GM19328 (cell line): ENCODE measurements around the gene CBLC.

Experiments
- ATAC-seq: cut with Tn5 transposase; IDR thresholded peaks from one replicate; pipeline ENCODE4 v1.9.1; 2021; ENCODE audit warnings: mild to moderate bottlenecking, moderate library complexity; ENCODE audit not compliant: unreplicated experiment

CBLC gene

GRCh38 chr19:44794610-44795009 lies 16.9 kb downstream of the CBLC start:
- no peak for ATAC-seq

GRCh38 chr19:44795398-44795987 lies 17.8 kb downstream of the CBLC start:
- ATAC-seq, result no peak

DNA sequence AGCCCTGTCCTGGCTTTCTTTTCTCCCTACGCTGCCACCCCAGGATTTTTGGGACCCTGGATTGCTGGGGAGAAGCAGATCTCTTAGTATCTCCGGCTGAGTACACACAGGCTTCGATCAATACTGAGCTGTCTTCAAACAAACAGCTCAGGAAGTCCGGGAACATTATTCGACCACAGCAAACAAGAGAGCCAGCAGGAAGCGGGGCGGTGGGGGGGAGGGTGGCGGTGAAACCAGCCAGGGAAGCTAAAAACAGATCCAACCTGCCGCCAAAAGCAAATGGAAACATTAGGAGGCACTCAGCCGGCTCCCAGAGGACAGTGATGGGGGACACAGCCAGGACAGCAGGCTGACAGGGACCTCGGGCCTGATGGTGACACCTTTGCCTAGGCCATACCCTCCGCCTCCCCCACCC lies 19.0 kb downstream of the CBLC start:
- ATAC-seq, result no peak

GRCh38 chr19:44799627-44800346 lies 22.1 kb downstream of the CBLC start:
- no peak for ATAC-seq

DNA sequence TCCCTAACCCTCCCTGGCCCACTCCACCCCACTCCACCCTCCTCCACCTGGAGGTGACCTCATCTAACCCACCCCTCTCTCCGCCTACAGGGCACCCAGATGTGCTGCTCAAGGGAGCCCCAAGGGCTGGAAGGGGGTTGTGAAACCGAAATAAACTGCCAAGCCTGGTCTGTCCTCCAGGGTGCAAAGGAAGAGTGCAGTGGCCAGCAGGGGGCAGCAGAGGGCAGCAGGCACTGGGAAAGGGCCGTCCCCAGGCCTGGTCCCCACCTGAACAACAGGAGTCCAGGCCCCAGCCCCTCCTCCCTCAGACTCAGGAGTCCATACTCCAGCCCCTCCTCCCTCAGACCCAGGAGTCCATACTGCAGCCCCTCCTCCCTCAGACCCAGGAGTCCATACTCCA lies 22.8 kb downstream of the CBLC start:
- no peak for ATAC-seq

GRCh38 chr19:44803442-44804428 lies 26.0 kb downstream of the CBLC start:
- no peak for ATAC-seq

DNA sequence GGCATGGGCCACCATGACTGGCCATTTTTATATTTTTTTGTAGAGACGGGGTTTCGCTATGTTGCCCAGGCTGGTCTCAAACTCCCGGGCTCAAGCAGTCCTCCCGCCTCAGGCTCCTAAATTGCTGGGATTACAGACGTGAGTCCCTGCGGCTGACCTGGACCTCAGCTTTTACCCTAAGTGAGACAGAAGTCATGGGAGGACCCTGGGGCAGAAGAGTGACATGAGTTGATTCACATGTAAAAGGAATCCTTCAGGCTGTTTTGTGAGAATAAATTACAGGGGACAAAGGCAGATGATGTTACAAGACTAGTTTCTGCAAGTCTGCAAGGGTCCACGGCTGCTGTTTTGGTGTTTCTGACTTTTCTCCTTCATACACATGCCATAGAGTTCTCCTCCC lies 28.6 kb downstream of the CBLC start:
- no peak for ATAC-seq

DNA sequence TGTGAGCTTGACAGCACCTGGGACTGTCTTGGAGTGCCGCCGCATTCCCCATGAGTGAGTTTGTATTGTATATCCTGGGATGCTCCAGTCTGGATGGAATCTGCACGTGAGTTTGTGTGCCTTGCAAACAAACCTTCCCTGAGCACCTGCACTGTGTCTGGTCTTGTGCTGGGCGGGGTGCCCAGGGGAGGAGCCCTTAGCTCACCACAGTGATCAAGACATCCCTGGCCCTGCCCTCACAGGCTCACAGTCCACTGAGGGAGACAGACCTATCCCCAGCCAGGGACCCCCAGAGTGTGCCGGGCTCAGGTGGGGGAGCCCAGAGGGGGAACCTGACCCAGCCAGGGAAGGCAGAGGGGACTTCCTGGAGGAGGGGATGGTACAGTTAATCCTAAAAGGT lies 29.5 kb downstream of the CBLC start:
- ATAC-seq, result no peak

- no peak for ATAC-seq
Measured at GRCh38 chr19:44807652-44808462, 30.2 kb downstream of the CBLC start.

- ATAC-seq, result no peak
Measured at GRCh38 chr19:44808463-44809371, 31.0 kb downstream of the CBLC start, which contains the start of gene BCAM. BCAM (plus strand) TSS chr19:44809103; CDS start chr19:44809125, 22 bp downstream.

DNA sequence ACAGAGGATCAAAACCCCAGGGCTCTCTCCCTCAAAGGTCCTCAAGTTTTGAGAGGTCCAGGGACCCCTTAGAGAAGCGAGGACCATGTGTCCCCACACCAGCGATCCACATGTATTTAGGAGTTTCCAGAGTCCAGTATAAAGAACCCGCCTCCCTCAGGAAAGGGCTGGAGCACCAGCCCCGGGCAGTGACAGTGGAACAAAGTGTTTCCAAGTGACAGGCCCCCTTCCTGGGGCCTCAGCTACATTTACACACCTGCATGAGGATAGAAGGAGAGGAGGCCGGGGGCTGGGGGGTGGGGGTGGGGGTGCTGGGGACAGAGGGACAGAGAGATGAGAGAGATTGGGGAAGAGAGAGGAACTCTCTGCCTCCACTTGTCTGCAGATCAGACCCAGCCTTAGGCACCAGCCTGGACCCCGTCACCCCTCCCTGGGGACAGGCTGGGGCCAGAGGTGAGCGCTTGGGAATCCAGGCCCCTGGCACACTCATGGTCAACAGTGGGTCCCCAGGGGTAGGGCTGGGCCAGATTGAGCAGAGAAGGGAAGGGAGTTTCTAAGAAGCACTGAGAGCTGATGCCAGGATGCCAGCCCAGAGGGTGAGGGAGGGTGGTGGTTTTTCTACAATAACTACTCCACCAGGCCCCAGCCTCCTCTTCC lies 32.0 kb downstream of the CBLC start:
- no peak for ATAC-seq

DNA sequence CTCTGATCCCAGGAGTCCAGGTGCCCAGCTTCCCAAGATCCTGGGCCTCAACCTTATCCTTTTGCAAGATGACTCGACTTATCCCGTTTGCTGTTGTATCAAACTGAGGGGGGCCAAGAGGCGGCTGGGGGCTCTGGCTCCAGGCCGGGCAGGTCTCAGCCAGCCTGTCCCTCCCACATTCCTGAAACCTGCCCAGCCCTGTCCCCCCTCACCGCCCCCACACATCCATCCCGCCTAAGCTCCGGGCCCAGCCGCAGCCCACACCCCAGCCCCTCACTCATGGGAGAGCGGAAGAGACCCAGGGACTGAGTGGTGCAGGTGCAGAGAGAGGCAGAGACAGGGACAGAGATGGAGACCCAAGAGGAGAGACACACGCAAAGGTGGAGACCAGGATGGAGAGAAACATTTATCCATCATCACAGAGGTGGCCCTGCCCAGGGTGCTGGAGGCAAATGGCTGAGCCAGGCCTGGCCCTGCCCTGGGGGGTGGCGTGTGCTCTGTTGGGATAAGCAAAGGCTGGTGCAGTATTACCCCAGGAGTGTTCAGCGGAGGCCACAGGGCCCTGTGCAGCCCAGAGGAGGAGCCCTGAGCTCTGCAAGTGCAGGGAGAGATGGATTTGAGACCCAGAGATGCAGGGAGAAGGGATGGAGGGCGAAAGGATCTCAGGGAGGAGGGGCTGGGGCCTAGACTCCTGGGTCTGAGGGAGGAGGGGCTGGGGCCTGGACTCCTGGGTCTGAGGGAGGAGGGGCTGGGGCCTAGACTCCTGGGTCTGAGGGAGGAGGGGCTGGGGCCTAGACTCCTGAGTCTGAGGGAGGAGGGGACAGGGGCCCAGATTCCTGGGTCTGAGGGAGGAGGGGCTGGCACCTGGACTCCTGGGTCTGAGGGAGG lies 32.8 kb downstream of the CBLC start:
- no peak for ATAC-seq

- no peak for ATAC-seq
Measured at GRCh38 chr19:44811122-44811419, 33.4 kb downstream of the CBLC start.

DNA sequence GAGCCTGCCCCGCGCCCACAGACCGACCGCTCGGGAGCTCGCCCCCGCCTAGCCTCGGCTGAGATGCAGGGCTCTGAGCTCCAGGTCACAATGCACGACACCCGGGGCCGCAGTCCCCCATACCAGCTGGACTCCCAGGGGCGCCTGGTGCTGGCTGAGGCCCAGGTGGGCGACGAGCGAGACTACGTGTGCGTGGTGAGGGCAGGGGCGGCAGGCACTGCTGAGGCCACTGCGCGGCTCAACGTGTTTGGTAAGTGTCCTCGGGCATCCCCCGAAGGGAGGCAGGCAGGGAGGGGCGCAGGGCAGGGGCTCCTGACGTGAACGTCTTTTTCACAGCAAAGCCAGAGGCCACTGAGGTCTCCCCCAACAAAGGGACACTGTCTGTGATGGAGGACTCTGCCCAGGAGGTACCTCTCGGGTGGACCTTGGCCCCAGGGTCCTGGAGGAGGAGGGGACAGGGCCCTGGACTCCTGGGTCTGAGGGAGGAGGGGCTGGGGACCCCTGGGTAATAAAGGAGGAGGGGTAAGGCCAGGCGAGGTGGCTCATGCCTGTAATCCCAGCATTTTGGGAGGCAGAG lies 34.5 kb downstream of the CBLC start:
- ATAC-seq, result no peak

DNA sequence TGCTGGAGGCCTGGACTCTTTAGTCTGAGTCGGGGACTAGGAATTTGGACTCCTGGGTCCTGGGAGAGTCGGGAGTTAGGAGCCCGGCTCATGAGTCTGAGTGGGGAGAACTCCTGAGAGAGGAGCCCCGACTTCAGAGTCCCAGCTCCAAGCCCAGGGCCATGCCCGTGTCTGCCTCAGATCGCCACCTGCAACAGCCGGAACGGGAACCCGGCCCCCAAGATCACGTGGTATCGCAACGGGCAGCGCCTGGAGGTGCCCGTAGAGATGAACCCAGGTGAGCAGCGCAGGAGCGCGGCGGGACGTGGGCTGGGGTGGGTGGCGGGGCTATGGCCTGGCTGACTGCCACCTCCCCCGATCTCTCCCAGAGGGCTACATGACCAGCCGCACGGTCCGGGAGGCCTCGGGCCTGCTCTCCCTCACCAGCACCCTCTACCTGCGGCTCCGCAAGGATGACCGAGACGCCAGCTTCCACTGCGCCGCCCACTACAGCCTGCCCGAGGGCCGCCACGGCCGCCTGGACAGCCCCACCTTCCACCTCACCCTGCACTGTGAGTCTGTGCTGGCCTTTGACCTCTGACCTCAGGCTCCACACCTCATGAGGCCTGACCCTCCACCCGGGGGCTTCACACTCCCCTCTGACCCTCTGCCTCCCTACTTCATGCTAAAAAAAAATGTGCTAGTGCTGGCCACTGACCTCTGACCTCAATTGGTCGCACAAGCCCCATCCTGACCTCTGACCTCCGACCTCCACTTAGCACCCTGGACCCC lies 35.6 kb downstream of the CBLC start:
- no peak for ATAC-seq

DNA sequence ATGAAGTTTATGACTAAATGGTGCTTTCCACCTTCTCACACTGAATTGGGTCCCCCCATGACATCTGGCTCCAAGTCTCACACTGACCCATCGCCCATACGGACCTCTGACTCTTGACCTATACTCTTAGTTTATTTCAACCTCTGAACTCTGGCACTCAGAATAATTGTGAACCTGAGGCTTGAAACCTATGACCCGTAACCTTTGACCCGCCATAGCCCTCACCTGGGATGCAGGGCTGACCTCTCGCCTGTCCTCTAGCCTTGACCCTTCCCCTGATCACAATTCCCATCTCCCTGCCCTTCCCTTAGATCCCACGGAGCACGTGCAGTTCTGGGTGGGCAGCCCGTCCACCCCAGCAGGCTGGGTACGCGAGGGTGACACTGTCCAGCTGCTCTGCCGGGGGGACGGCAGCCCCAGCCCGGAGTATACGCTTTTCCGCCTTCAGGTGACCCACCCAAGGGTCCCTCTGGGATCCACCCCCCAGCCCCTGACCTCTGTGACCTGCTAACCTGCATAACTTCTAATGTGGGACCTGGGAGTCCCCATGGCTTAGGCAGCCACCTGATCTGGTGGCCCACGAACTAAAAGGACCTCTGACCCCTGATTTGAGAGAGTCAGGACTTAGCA lies 36.3 kb downstream of the CBLC start:
- ATAC-seq, result no peak

- ATAC-seq, result no peak
Measured at GRCh38 chr19:44814517-44814916, 36.8 kb downstream of the CBLC start.
